RWPE1 (cell line): ENCODE data around the gene TDRD9.

Experiments used
- CTCF ChIA-PET: fragments of 350-600 bp; sonication (Branson Sonifier 250); formaldehyde crosslinking; extraction: SDS; loops from one replicate; lab custom pipeline; 2021; lab: Yijun Ruan, JAX
- POLR2A ChIA-PET: fragments of 400-600 bp; formaldehyde crosslinking; extraction: SDS; loops from one replicate; lab custom pipeline; 2020; ENCODE audit warnings: antibody characterized with exemption; ENCODE audit not compliant: low non-redundant PET; lab: Yijun Ruan, JAX
- DNase-seq: peaks from one replicate; pipeline ENCODE4 v3.0.0; 2012; ENCODE audit warnings: low spot score
- H3K27ac ChIP-seq: fragments of 450-650 bp; 2 replicates; pipeline ENCODE4 v1.5.1; 2017
- TF ChIP-seq, protein P1 (sequence below): fragments of 450-650 bp; conservative IDR thresholded peaks from 2 replicates; pipeline ENCODE4 v1.5.1; 2017; ENCODE audit warnings: low read depth, mild to moderate bottlenecking

The TDRD9 gene

DNA sequence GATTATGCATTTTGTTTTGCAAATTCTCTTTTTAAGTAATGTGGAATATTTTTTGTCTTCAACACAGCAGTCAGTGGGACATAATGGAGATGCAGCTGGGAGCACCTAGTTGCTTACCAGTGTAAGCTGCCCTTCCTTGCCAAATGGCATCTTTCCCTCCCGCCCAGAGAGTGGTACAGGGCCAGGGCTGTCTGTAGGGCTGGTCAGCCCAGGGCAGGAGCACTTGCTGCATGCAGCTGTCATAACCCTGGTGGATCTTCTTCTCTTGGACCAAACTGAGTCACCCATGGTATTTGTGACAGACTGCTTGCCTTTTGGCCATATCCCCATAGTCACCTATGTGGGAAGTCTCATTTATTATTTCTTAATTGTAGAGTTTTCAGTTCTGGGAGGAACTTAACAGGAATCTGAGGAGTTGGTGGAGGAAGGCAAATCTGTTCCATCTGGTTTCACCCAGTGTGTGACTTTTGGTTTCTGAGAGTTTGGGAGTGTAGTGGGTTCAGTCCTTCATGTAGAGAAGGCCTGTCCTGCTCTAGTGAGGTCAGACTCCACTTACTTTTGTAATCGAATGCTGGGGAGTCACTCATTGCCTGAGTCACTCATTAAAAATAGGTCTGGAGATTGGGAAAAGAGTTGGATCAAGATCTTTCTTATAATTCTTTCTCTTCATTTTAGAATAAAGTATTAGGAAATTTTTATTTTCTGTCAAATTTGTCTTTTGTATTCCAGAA, 95.2 kb downstream of the TDRD9 start:
- ChIA-PET POLR2A (no interaction called here), CTCF (no interaction called here)
- H3K27ac ChIP-seq = no peak overlapping the region
- DNase-seq = no peak
- TF ChIP-seq, protein P1, sequence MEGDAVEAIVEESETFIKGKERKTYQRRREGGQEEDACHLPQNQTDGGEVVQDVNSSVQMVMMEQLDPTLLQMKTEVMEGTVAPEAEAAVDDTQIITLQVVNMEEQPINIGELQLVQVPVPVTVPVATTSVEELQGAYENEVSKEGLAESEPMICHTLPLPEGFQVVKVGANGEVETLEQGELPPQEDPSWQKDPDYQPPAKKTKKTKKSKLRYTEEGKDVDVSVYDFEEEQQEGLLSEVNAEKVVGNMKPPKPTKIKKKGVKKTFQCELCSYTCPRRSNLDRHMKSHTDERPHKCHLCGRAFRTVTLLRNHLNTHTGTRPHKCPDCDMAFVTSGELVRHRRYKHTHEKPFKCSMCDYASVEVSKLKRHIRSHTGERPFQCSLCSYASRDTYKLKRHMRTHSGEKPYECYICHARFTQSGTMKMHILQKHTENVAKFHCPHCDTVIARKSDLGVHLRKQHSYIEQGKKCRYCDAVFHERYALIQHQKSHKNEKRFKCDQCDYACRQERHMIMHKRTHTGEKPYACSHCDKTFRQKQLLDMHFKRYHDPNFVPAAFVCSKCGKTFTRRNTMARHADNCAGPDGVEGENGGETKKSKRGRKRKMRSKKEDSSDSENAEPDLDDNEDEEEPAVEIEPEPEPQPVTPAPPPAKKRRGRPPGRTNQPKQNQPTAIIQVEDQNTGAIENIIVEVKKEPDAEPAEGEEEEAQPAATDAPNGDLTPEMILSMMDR = no peak

DNA sequence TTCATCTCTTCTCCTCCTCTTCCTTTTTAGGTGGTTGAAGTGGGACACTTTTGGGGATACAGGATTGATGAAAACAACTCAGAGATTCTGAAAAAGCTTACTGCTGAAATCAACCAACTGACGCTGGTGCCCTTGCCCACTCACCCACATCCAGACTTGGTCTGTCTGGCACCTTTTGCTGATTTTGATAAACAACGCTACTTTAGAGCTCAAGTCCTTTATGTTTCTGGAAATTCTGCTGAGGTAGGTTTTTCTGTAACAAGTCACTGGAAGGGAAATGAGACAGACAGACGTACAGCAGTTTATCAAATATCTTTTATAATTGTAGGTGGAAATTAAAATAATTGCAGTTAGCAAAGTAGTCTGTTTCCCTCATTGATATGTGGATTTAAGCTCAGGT, 97.3 kb downstream of the TDRD9 start:
- no peak for DNase-seq
- TF ChIP-seq, protein P1 = no peak
- ChIA-PET POLR2A (no interaction called here), CTCF (no interaction called here)
- H3K27ac ChIP-seq = no peak overlapping the region

DNA sequence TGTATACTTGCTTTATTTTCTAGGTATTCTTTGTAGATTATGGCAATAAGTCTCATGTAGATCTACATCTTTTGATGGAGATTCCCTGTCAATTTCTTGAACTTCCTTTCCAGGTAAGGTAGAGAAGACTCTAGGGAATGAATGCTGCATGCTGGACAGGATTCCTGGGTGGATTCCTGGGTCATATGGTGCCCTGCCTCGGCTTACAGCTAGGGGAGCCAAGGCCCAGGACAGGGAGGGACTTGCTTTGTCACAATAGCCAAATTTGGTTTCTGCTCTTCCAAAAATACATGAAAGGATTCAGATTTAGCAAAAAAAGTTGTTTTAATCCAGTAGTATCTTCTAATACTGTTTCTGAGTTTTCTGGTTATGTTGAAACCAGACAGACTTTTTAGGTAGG, 97.8 kb downstream of the TDRD9 start:
- H3K27ac ChIP-seq = no peak overlapping the region
- DNase-seq = no peak
- TF ChIP-seq, protein P1 = no peak
- POLR2A ChIA-PET = interaction anchor here (0.5 to 0.6 kb wide), 2 partner anchors 78 to 256 kb away, joined by 3 to 4 read pairs; no protein-coding TSS in a partner anchor
- CTCF ChIA-PET = no interaction called here

DNA sequence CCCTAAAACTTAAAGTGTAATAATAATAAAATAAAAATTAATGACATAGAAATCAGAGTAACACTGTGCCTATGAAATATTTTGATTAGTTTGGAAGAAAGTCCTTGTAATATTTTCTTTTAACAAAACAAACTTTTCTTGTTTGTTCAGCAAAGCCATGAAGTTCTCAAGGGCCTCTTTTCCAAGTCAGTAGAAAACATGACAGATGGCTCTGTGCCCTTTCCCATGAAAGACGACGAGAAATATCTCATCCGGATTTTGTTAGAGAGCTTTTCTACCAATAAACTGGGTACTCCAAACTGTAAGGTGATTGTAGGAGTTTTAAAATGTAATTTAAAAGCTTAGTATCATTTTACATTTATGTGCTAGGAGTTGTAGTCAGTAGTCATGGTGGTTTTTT, 102.7 kb downstream of the TDRD9 start:
- no peak for DNase-seq
- POLR2A ChIA-PET = no interaction called here
- H3K27ac ChIP-seq = no peak overlapping the region

DNA sequence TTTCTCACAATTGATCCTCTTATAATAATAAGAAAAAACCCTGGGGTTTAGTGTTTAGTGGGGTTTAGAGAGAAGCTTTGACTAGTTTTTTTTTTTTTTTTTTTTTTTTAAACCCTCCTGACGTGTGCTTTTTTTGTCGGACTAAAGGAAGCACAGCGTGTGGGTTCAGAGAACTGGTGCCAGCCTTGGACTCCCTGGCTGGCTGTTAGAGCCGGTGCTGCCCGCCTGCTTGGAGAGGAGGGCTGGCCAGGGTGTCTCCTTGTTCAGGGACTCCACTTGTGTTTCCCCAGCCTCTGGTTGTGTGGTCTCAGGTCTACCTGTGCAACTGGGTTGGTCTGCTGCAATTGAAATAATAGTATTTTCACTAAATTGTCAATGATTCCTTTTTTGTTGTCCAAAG, 103.1 kb downstream of the TDRD9 start:
- POLR2A ChIA-PET = no interaction called here
- CTCF ChIA-PET = interaction anchor here (0.7 kb wide), 1 partner anchor 90 kb away, joined by 3 read pairs; no protein-coding TSS in a partner anchor
- no peak overlapping the region for H3K27ac ChIP-seq
- no peak for DNase-seq
- TF ChIP-seq, protein P1 = no peak

More for the DNA sequence above, 102.7 kb downstream of the TDRD9 start:
- TF ChIP-seq, protein P1 = no peak
- CTCF ChIA-PET = interaction anchor here (0.7 kb wide), 1 partner anchor 89 kb away, joined by 3 read pairs; no protein-coding TSS in a partner anchor

DNA sequence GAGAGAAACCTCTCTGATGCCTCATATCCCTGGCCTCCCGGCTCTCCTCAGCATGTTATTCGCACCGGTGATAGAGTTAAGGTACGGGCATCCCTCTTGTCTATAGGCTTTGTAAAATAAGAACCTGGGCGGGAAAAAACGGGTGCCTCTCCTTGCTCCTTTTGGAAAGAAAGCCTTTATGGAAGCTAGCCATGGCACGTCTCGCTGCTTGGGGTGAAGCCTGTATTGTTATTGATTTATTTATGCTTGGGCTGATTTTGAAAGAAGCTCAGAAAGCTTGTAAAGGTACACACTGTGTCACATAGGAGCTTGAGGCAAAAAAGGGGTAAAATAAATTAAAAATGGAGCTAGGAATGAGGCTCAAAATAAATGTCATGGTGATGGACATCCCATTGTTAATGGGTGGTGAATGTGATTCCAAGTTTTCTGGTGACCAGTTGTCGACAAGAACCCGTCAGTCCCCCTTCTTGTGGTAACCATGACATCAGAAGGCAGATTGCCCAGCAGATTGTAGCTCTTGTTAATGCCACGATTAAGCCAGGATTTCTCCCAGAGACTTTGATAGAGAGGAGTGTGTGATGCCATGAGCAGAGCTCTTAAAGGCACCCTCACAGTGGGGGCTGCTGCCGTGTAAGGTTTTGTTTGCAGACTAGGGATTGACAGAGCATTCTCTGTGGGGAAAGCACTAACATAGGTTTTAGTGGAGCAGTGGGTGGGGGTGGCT, 106.9 kb downstream of the TDRD9 start:
- DNase-seq = no peak
- H3K27ac ChIP-seq = no peak overlapping the region
- POLR2A ChIA-PET = no interaction called here
- CTCF ChIA-PET = interaction anchor here (1.0 kb wide), 1 partner anchor 18 kb away, joined by 3 read pairs; no protein-coding TSS in a partner anchor
- TF ChIP-seq, protein P1 = no peak
